Activated CD8-positive, alpha-beta memory T cell treated with anti-CD3 and anti-CD28 coated beads, Interleukin-2, amount 50 U/mL, for 4 hours (primary cell): ENCODE measurements around the gene OSTC.
"Not testable (repeated sequence)": the region's sequence is repeated elsewhere in the genome, so short reads cannot be mapped to it uniquely, and the experiment has no call there.

Experiments
- DNase-seq: peaks from one replicate; pipeline ENCODE4 v3.0.0-alpha.2; 2020

The OSTC gene

GRCh38 chr4:108649863-108650211 is 562 bp upstream of the OSTC start:
- DNase-seq: no peak

DNA sequence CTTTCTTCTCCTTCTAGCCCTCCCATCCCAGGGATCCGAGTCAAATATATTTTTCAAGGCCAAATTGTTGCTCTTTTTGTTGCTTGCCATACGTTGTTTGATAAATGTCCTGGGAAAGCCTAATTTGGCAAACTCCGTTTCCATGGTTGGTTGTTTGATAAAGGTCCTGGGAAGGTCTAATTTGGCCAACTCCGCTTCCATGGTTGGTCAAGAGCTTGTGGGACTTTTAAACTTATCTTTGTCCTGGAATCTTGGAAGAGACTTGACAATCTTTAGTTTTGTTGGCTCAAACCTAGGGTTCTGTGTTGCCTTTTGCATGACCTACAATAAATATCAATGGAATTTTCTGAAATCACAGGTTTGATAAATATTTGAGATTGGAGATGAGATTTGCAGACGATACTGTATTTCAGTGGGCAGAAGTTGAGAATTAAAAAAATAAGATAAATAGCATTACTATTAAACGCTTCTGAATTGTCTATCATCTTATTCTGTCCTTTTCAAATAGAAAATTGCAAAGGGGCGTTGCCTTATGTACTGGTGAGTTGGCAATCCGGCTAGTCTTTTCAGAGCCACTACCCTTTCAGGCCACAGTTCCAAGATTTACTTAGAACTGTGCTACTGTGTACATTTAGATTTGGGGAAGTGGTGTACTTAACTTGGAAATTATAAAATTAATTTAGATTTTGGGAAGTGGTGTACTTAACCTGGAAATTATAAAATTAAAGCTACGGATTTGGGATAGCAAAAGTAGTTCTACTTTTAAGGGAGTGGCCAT is 804 bp downstream of the OSTC start:
- DNase-seq: no peak

GRCh38 chr4:108662629-108663028 is 12.2 kb downstream of the OSTC start:
- DNase-seq: no peak

- DNase-seq: no peak
Observed at GRCh38 chr4:108674356-108674977, 24.1 kb downstream of the OSTC start.

DNA sequence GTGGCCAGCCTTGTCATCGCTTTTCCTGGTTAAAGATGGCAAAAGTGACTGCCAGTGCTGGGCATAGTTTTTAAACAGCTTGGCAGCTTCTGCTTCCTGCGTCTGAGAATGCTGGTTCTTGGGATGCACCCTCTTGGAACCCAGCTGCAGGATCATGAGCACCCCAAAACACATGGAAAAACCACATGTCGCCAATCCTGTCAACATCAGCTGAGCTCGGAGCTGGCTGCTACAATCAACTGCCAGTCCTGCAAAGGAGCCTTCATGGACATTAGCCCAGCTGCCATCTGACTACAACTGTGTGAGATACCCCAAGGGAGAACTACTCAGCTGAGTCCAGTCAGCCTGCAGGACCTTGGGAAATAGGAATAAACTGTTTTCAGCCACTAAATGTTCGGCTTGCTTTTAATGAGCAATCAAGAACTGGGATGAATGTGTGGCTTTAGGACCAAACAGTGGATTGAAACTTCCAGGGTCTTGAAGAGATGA is 31.0 kb downstream of the OSTC start:
- no peak for DNase-seq

DNA sequence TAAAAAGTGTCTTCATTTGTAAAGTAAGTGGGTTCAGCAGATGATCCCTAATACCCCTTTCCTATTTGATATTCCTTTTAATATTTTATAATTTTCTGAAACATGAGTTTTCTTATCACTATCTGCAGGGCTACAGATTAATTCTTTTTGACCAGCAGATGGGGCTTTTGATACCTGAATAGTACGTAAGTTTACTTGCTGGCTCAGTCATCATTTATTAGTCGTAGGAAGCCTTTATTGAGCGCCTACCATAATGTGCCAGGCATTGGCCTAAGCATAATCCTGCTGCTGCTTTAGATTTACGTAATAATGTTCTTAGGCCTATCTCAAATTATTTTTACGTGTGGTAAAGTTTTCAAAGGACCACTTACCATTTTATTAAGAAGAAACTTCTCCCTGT is 33.1 kb downstream of the OSTC start:
- no peak for DNase-seq

DNA sequence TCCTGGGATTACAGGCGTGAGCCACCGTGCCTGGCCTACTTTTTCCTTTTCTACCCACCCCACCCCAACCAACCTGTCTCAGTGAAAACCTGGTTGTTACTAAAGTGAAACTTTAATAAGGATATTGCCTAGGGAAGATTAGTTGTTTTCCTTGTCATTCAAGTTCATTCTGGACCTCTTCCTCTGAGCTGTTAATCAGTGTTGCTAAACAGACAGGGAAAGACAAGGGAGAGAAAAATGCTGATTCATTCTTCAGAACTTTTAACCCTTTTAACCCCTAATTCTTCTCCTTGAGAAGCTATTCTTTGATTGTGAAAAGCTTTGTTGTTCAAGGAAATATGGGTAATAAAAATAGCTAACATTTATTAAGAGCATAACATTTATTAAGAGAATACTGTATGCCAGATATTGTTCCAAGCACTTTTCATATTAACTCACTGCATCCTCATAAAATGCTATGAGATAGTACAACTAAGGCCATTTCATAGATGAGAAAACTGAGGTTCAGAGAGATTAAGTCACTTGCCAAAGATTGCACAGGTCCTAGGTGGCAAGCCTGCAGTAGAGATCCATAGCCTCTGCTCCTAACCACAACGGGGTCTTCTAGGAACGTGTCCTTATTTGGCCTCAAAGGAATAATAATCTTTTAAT is 34.8 kb downstream of the OSTC start:
- DNase-seq: no peak

DNA sequence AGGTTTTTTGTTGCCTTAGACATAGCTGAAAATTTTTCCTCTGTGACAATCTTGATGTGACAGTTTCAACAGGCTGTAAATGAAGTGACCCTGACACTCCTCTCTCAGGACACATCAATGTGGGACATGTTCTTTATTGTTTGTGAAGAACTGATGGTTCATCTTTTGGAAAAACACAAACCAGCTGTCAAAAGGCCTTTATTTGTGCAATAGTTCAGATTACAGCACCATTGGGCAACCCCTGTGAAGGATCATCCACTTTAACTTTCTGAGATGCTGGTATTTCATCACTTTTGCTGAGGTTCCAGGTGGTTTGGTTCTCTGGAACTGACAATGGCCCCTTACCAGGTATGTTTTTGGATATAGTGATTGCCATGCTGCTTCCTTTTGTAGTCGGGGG is 40.3 kb downstream of the OSTC start:
- no peak for DNase-seq

- no peak for DNase-seq
Observed at GRCh38 chr4:108693211-108693610, 42.8 kb downstream of the OSTC start.

DNA sequence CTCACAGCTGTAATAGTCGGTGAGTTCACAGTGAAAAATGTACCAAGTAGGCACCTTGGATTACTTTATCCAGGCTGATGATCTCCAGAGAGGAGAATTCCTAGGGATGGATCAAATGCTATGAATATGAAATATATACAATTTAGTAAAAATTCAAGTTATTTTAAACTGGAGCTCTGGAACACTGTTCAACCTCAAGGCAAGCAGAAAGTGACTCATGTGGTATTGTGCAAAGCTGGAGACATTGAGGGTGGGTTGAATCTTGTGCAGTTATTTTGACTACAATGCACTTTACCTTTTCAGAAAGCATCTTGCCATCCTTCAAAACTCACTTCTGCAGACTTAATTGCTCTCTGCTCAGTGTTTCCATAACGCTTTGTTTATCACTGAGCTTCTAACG is 43.4 kb downstream of the OSTC start:
- DNase-seq: no peak

DNA sequence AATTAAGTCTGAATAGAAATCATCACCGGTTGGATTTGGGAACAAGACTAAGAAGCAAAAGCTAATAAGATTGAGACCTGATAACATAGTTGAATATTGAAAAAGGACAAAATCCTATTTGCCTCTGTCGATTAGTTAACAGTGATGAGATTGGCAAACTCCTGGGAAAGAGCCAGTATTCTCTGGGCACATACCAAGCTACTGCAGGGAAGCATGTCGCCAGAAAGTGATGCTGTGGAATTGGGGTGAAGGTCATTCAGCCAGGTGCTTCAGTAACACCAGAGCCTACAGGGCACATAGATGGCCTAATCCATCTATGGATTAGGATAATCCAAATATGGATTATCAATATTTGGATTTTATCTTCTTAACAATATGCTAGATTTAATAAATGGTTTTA is 44.0 kb downstream of the OSTC start:
- no peak for DNase-seq

DNA sequence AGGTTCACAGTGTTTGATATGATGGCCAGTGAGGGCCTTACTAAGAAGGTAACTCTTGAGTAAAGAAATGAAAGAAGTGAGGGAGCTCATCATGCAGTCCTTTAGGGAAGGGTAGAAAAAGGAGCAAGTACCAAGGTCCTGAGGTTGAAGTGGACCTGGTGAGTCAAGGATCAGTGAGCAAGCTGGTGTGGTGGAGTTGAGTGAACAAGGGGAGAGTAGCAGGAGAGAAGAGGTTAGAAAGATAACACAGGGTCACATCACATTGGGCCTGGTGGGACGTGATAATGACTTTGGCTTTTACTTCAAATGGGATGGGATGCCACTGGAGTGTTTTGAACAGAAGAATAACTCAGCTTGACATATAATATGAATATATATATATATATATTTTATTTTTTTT is 44.7 kb downstream of the OSTC start:
- DNase-seq: no peak

DNA sequence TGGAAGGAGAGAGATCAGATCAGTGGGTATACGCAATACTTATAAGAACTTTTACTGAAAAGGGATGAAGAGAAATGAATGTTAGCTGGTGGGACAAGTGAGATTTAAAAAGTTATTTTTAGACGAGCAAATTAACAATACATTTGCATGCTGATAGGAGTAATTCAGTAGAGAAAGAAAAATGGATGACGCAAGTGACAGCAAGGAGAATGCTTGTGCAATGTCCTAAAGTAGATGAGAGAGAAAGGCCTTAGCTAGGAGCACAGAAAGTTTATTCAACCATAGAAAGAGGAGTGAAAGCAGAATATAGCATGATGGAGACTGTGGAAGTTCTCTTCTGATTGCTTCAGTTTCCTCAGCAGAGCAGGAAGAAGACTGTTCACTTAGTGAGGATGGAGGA is 45.8 kb downstream of the OSTC start:
- no peak for DNase-seq

GRCh38 chr4:108700081-108700757 is 49.8 kb downstream of the OSTC start:
- no peak for DNase-seq

- no peak for DNase-seq
Observed at GRCh38 chr4:108702960-108703359, 52.6 kb downstream of the OSTC start.

DNA sequence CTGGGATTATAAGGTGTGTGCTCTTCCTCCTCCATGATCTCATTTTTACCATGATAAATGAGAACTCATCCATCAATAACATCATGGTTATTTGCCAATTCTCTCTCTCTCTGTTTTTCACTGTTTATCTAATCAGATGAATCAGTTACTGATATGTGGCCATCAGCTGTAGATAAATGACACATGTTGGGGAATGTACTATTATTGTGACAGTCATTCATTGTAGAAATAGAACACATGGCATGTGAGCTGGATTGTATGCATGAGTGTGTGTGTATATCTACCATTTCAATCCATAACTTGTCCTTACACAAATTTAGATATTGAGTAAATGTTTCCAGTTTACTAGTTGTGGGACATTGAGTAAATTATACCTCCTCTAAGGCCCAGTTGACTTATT is 53.0 kb downstream of the OSTC start:
- DNase-seq: no peak

- DNase-seq: no peak
Observed at GRCh38 chr4:108703966-108704365, 53.6 kb downstream of the OSTC start.

DNA sequence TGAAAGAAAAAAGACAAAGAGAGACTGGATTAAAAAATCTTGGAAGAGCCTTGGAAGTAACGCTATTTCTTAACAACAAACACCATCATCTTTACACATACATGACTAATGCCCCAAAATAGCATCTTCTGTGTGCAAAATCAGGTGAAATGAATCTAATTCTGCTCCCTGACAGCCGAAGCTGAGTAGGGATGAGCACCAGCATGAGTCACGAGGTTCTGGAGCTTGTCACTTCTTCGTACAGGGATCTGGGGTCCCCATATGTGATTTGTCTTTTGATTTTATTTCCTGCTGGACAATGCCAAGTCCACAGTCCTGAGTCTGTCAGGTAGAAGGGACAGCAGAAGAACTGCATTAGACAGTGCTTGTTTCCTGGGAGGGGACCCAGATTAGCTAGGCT is 55.9 kb downstream of the OSTC start:
- DNase-seq: no peak

- no peak for DNase-seq
Observed at GRCh38 chr4:108709234-108709633, 58.8 kb downstream of the OSTC start.

DNA sequence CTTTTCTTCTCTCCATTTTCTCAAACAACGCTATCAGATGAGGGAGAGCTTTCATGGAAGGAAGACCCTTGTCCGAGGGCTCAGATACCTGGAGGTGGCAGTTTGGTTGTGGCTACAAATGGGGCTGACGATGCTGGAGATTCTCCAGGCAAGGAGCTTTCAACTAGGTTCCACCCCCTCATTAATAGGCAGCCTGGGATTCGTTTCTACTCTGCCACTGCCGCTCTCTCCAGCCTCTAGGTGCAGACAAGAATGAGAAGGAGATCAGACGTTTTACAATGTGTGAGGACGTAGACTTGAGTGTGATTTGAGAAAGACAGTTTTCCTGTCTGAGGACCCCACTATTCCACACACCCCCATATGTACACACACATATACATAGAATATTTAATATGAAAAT is 59.3 kb downstream of the OSTC start:
- DNase-seq: no peak

- not testable (repeated sequence) for DNase-seq
Observed at GRCh38 chr4:108710578-108710977, 60.2 kb downstream of the OSTC start.

DNA sequence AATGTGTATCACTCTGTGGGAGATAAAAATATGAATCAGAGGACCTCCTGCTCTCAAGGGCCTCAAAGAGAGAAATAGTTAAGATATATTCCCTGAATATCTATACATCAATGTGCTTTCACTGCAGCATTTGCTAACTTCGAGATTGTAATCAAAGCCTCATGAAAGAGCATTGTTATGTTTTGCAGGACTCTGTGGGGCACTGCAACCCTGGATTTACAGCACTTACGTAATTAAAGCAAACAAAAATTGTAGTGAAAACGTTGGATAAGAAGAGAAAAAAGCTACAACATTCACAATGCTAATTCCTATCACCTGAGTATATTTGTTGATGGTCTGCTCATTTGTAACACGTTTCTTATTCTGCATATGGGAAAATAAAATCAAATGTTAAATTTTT is 64.5 kb downstream of the OSTC start:
- no peak for DNase-seq

DNA sequence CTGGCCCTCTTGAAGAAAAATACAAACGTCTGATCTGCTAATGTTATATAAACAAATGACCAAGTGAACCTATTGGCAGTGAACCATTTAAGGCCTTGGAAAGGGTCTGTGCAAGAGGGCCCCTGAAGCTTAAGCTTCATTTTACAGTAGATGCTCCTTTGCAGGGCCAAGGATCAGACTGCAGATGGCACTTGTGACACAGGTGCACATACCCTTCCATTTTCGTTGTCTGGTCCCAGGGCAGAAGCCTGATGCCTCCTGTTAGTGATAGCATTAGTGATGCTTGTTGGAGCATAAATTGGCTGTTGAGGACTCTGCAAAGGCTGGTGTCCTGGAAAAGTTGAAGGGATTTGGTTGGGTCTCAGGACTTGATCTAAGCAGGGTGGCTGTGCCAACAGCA is 65.9 kb downstream of the OSTC start:
- no peak for DNase-seq

DNA sequence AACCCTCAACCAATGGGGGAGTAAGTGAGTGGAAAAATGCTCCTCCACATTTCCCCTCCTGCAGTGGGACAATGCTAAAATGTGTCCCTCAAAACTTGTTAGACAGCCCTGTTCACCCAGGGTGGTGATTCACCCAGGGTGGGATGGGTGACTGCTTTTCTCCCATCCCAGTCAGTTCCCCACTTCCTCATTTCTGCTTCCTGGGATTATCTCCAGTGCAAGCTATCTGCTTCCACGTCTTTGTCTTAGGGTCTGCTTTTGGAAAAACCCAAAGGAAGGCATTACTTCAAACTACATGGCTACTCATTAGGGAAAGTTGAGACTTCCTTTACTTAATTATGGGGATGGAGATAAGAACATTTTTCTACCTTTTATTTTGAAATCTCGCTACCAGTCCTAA is 67.0 kb downstream of the OSTC start:
- no peak for DNase-seq
